OCI-LY7 (cell line): ENCODE measurements around the gene GAS7.

Source experiments
- EZH2phosphoT487 ChIP-seq: fragments of 200-600 bp; sonication (generic); IDR thresholded peaks from 2 replicates; pipeline ENCODE4 v1.6.1; 2018; ENCODE audit warnings: low read depth, borderline replicate concordance, mild to moderate bottlenecking, mixed run types, antibody characterized with exemption, low read length, moderate library complexity, mixed read lengths
- TF ChIP-seq, protein P1 (sequence below): fragments of 200-600 bp; sonication (generic); conservative IDR thresholded peaks from 2 replicates; pipeline ENCODE4 v1.5.1; 2014; ENCODE audit warnings: mild to moderate bottlenecking, antibody characterized with exemption, low read length, moderate library complexity, mixed read lengths

- TF ChIP-seq EZH2phosphoT487, result no peak
- TF ChIP-seq, protein P1, sequence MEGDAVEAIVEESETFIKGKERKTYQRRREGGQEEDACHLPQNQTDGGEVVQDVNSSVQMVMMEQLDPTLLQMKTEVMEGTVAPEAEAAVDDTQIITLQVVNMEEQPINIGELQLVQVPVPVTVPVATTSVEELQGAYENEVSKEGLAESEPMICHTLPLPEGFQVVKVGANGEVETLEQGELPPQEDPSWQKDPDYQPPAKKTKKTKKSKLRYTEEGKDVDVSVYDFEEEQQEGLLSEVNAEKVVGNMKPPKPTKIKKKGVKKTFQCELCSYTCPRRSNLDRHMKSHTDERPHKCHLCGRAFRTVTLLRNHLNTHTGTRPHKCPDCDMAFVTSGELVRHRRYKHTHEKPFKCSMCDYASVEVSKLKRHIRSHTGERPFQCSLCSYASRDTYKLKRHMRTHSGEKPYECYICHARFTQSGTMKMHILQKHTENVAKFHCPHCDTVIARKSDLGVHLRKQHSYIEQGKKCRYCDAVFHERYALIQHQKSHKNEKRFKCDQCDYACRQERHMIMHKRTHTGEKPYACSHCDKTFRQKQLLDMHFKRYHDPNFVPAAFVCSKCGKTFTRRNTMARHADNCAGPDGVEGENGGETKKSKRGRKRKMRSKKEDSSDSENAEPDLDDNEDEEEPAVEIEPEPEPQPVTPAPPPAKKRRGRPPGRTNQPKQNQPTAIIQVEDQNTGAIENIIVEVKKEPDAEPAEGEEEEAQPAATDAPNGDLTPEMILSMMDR, result no peak
Observed at GRCh38 chr17:9897372-9897968, 300.9 kb downstream of the GAS7 start.
